NT2/D1 (cell line): Measurements from ENCODE around the gene PHACTR3.

ENCODE experiments used
- SUZ12 ChIP-seq: IDR thresholded peaks from 2 replicates; pipeline ENCODE4 v1.6.1; 2011; ENCODE audit not compliant: insufficient read length, insufficient read depth; ENCODE audit errors: extremely low read depth
- YY1 ChIP-seq: IDR thresholded peaks from 2 replicates; pipeline ENCODE4 v1.6.1; 2011; ENCODE audit not compliant: insufficient read length, insufficient read depth
- ZNF274 ChIP-seq: IDR thresholded peaks from 2 replicates; pipeline ENCODE4 v1.6.1; 2011; ENCODE audit warnings: mild to moderate bottlenecking, low read depth, low read length

DNA sequence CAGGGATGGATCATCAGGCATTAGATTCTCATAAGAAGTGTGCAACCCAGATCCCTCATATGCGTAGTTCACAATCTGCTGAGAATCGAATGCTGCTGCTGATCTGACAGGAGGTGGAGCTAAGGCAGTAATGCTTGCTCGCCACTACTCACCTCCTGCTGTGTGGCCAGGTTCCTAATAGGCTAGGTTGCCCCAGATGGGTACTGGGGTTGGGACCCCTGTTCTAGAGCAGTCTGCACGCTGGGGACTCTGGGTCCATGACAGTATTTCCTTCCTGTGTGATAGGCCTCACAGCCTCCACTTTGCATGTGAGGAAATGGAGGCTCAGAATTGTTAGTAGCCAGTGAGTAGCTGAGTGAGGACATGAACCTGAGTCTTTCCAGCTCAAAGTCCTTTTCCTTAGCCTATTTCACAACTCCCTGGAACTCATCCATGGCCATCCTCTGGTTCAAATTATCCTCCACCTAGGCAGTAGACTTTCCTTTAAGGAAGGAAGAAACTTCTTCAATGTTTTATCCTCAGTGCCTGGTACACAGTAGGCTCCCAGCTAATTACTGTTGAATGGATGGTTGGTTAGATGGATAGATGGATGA, 211.9 kb downstream of the PHACTR3 start:
- TF ChIP-seq ZNF274: no peak
- no peak for TF ChIP-seq SUZ12
- no peak for TF ChIP-seq YY1
